ENCODE measurements around the gene MICAL2.

The MICAL2 gene

DNA sequence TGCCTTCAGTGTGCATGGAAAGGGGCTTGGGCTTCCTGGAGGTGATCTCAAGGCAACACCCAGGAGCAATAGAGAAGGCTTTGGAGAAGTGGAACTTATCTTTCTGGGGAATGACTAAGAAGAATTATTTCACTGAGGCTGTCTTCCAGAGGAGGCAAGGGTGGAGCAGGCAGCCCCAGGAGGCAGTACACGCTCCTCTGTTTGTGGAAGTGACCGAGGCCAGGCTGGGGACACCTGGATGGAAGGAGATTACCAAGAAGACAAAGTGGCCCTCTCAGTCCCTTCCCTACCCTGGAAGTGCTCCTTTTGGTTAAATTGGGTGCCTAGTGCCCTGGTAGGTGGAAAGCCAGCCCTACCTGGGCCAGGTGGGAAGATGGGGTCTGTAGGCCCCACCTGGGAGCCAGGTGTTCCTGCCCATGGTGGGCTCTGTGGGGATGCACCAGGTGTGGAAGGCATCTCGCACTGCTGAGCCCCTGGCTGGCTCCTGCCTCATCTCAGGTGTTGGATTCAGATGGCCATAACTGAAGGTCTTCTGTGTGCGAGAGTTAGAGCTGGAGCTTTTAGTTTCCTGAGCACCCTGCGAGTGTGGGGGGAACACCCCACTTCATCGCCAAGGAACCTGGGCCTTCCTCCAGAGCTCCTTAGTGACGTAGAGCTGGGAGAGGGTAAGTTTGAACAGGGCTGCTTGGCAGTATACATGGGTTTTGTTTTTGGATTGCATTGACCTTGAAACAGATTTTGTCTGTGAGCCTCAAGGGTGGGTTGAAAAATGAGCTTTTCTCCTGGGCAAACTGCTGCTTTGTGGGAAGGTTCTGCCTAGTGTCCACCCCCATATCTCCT, 46.1 kb downstream of the MICAL2 start:
- no peak for DNase-seq (ENCODE audit: low read depth)

DNA sequence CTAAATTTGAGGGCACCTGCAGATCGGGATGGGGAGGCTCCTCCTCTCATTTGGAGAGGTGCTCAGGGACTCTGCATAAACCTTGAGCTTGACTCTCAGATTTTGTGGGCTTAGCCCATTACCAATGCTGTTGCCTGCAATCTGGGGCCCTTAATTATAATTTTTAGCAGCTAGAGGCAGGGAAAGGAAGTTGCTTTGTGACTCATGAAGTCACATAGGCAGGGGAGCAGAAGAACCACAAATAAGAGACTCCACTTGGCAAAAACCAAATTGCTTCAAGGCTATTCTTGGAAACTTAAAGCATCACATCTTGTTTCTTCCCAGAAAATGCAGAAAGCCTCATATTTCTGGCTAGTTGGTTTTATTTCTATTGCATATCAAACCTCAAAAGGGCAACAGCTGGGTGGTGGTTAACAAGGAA, 46.9 kb downstream of the MICAL2 start:
- DNase-seq (ENCODE audit: low read depth): no peak

DNA sequence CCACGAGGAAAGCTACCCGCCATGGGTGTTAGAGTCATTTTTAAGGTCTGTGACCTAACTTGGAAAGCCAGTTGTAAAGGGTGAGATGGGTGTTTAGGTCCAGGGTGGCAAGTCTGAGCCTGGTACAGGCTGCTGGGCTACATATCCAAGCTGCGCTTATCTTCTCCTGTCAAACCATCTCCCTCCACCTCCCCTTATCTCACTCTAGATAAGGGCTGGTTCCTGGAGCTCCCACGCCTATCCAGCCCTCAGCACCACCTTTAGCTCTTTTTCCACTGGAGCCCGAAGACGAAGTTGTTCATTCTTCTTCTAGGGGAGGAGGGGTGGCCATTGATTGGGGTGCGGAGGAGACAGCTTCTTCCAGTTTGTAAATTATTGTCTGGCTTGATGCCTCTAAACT, 48.5 kb downstream of the MICAL2 start:
- no peak for DNase-seq (ENCODE audit: low read depth)

DNA sequence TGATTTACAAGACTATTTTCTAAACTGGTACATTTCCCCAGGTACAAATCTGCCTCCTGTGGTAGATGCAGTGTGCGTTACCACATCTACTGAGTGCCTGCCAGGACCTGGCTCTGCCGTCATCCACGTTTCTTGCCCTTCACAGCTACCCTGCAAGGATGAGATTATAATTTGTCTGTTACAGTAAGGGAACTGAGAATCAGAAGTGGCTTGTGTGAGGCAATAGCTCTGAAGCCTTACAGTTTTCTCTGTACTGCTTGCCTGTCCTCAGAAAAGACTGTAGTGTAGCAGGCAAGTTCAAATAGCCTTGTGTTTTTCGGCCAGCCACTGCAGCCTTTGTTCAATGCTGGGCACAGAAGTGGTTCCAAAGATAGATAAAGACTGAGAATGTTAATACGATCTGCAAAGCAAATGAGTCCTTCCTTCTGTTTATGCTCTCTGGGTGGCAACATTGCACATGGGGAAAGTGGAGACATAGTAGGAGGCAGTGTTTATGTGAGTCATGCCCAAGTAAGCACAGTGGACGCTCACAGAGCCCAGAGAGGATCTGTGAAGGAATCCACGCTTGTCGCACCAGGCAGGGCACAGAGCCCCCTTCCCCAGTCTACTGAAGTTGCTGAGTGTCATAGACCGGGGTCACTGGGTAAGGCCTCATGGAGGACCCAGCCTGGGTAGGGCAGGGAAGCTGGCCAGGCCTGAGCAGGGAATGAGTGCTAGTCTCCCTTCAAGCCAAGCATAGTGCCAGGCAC, 49.1 kb downstream of the MICAL2 start:
- no peak for DNase-seq (ENCODE audit: low read depth)

DNA sequence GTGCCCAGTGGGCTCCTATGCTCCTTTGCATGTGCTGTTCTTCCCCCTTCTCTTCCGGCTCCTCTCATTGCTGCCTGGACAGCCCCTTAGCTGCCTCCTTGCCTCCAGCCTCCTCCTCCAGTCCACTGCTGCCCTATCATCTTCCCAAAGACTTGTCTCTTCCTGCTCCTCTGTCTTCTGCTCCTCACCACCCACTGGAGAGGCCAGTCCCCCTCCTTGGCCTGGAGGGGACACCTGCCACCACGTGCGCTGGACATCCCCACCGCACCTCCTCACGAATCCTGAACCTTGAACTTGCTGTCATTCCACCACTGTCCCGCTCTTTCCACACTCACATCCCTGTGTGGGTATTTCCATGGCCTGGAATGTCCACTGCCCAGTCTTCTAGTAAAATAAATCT, 49.8 kb downstream of the MICAL2 start:
- DNase-seq (ENCODE audit: low read depth): no peak

DNA sequence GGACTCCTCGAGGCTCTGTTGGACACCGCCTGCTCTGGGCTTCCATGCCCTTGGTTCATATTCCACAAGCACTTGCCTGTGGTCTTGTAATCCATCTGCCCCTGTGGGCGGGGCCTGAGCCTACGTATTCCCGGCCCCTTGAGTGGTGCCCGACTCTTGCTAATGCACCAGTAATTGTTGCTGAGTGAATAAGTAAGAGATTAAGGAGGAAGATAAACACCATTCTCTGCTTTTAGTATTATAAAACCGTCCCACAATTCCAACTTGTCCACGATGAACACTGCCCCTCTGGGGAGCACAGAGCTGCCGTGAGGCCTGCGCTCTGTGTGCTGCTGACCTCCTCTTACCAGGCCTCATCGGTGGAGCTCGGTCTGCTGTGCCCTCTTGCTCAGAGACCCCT, 50.3 kb downstream of the MICAL2 start:
- DNase-seq (ENCODE audit: low read depth): no peak

DNA sequence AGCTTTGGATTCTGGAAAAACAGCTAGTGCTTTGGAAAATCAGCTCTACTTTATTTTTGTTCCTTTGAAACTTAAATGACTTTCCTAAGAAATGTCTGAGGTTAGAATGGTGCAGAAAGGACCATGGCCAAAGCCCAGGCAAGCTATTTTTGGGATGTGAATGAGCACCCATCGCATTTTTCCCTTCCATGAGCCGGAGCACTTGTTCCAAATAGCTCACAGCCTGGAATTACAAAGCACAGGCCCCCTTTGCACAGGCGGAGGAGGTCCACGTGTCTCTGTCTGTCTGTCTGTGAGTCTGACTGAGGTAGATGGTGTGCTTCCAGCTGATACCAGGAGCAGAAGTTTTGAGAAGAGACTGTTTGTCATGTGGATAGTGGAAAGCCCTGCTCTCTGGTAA, 50.7 kb downstream of the MICAL2 start:
- DNase-seq (ENCODE audit: low read depth): no peak

DNA sequence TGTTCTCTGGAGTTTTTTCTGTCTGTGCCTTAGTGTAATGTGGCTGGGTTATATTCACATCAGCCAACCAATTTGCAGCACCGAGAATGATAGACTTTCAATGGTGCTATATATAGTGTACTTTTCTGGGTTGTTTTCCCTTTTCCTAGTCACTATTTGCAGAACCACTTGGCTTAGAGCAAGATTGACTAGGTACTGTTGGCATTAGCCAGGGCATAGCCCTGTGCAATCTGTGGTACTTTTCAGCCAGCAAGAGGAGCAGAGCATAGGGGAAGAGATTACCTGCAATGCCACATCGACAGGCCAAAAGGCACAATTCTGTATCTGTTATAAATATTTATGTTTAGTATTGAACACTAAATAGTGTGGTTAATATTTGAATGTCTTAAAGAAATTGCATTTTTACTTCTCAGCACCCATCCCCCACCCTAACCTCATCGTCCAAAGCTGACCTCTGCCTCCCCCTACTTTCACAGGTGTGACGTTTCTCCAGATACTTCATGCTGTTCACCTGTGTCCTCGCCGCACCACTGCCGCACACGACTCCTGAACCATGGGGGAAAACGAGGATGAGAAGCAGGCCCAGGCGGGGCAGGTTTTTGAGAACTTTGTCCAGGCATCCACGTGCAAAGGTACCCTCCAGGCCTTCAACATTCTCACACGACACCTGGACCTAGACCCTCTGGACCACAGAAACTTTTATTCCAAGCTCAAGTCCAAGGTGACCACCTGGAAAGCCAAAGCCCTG, 51.4 kb downstream of the MICAL2 start:
- no peak for DNase-seq (ENCODE audit: low read depth)

DNA sequence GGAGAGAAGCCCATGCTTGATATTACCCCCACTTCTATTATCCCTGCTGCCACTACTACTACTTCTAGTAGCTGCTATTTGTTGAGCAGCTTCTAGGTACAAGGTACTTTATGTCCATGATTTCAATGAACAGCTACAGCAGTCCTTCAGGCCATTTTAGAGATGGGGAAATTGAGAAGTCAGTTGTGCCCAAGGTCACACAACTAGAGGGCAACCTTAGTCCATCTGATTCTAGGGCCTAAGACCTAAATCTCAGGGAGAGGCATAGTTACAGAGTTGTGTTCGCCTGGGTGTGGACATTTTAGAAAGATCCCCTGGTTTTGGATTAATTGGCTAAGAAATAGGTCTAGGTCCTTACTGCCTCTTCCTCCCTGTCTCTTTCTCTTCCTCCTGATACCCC, 52.3 kb downstream of the MICAL2 start:
- no peak for DNase-seq (ENCODE audit: low read depth)

DNA sequence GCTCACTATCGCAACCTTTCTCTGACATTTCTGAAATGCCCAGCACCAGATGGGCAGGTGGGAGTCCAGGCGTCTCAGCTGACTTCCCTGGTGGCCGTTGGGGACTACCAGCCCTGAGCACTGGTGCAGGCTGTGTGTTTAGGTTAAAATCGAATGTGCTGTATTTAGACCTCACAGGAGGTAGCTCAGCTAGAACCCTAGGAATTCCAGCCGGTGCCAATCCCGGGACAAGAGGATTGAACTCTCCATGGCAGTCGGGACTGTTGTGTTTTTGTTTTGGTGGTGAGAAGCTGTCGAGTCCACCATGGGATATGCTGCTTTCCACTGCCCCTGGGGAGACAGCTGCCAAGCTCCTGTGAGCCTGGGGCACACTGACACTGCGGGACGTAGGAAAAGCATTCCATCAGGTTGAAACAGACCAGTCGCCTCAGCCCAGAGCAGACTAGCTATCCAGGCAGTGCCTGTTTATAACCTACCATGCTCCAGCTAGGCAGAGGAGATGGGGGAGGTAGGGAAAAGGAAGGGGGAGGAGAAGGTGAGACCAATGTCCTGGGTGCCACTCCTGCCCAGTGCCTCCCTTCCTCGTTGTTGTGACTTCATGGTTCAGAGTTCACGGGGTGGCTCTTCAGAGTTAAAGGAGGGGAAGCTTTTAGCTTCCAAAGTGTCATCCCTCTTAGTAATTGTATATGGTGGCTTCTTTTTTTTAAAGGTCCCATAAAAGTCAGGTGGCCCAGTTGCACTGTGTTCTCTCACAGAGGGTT, 53.0 kb downstream of the MICAL2 start:
- no peak for DNase-seq (ENCODE audit: low read depth)

DNA sequence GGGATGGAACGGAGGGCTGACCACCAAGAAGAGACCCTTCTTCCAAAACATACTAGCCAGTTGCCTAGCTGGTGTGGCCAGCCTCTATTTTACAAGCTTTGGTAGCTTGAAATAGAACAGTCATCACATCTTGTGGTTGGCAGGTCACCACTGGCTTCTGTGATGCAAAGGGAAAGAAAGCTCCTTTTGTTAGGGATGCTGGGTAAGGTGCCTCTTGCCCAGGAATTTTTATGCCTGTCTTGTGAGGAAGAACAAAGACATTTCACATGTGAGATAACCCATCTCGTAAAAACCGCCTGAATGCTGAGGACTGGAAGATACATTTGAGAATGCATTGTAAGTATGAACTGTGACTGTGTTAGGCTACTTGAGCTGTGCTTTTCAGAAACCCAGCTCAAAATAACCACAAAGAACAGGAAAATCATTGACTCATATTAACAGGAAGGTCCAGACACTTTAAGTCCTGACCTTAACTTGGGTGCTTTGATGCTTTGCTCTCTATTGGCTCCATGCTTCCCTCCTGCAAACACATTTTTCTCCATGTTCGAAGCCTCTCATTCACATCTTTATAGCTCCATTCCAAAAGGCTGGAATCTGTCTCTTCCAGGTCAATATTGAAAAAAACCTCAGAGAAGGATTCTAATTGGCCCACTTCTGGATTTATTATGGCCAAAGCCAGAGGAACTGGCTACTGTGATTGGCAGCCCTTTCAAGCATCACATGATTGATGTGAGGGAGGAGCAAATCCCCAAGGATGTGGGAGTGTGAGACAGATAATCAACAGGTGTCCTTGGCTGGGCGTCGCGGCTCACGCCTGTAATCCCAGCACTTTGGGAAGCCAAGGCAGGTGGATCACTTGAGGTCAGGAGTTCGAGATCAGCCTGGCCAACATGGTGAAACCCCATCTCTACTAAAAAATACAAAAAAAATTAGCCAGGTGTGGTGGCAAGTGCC, 53.9 kb downstream of the MICAL2 start:
- no peak for DNase-seq (ENCODE audit: low read depth)

DNA sequence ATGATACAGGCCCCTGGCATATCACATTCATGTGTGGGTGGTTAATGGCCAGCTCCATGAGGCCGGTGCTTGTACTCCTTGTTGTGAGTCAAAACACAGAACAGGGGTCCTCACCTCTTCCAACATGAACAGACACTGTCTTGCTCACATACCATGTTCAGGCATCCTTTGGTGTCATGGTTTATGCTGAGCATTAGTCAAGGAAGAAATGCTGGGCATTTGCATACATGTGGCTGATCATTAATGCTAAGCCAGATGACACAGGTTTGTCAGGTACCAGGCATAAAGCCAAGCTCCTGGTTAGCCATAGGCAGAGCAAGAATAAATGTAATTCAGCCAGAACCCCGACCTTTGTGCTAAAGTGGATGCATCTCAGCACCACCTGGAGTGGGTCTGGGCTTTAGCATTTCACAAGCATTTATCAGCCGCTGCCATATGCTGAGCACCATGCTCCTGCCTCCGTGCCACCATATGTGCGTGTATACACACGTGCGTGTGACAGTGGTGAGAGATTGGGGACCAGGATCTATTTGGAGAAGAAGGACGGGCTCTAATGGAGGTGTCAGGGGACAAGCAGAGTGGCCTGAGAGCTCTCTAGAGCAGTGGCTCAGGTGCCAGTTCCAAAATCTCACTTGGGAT, 55.0 kb downstream of the MICAL2 start:
- DNase-seq (ENCODE audit: low read depth): no peak

DNA sequence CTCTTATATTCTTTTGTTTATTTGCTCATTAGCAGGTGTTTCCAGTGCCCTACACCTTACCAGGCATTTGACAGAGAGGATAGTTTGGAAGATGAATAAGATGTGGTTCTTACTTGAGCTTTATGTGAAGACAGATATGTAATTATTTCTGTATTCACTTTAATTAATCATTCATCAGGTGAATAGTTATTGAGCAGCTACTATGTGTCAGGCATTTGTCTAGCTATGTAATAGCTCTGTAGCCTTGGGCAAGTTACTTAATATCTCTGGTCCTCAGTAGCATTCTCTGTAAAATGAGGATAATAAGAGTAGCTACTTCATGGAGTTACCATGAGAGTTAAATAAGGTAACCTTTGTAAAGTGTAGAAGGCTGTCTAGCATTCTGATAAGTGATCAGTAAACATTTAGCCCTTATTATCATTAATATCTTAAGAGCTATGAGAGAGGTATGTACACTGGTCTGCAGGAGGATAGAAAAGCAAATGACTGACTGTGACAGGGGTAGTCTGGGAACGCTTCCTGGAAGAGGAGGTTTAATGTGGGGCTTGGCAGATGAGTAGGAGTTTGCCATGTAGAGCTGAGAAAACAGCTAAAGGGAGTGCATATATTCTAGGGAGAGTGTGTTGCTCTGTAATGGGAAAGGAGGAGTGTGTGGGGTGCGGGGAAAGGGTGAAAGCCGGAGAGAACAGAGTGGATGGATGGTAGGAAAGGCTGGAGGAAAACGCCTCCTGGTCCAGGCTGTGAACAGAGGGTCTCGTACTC, 56.1 kb downstream of the MICAL2 start:
- no peak for DNase-seq (ENCODE audit: low read depth)

DNA sequence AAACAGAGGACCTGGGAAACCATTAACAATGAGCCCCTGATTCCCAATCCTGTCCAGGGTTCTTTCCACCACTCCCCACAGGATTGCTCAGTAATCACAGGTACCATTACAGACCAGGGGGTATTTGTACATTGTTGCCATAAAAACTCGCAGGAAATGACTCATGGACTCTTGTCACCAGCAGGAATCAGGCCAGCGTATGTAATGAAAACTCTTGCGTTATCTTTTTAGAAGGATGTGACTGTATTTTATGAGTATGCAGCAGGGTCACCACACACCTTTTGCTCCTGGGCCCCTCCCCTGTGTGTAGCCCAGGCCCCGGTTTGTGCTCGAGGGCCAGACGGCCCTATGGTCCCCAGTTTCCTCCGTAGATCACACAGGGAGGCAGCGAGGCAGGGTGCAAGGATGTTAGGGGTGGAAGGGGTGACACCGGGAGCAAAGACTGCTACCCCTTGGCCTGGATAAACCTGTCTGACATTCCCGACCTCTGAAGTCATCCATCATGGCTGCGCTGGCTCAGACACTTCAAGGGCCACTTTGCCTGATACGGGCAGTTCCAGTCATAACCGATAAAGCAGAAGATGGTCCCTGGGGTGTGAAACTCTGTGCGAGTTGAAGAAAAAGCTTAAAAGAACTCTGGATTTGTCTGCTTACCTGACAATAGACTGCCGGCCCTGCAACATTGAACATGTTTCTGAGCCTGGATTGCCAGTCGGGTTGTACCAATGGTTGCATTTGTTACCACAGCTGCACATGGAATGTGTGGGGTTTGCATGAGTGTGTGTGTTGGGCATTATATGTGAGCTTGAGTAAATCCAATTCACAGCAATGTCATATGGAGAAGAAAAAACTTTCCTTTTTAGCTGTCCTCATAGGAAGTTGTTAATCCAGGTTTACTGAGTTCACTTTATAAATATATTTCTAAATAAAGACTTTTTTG, 56.9 kb downstream of the MICAL2 start:
- DNase-seq (ENCODE audit: low read depth): peak; percentile 87

DNA sequence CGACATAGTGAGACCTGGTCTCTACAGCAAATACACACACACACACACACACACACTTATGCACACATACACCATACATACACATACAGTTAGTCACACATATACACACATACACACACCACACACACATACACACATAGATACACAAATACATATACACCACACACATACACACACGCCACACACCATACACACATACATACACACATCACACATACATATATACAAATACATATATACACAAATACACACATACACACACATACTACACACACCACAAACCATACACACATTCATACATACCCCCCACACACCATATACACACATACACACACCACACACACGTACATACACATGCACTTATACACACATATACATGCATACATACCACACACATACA, 57.7 kb downstream of the MICAL2 start:
- no peak for DNase-seq (ENCODE audit: low read depth)

DNA sequence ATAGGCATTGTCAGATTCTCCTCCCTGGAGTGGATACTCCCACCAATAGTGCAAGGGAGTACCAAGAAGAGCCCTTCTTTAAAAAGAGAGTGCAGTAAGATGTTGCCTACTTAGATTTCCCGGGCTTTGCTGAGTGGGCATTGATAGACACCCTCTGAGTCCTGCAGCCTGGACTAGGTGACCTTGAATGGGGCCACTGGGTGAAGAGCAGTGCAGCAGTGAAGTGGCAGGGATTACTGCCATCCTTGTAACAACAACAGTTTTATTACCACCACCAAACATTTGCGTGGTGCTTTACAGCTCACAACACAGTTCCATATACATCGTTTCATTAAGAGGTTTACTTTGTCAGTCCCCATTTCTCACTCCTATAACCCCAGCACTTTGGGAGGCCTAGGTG, 59.4 kb downstream of the MICAL2 start:
- DNase-seq (ENCODE audit: low read depth): no peak

DNA sequence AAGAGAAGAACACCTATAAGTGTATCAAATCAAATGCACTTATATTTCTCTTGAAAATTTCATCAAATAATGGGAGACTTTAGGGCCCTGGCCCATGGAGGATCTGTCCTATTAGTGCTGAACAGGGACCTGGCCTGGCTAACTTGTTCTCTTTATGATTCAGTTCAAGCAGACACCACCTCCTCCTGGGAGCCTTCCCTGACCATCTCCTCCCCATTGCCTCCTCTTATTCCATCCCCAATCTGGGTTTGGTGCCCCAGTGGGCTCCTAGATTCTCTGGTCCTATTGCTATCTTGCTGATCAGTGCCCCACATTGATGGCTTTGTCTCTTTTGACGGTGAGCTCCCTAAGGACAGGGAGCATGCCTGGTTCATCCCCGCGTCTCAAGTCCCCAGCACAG, 60.1 kb downstream of the MICAL2 start:
- no peak for DNase-seq (ENCODE audit: low read depth)

DNA sequence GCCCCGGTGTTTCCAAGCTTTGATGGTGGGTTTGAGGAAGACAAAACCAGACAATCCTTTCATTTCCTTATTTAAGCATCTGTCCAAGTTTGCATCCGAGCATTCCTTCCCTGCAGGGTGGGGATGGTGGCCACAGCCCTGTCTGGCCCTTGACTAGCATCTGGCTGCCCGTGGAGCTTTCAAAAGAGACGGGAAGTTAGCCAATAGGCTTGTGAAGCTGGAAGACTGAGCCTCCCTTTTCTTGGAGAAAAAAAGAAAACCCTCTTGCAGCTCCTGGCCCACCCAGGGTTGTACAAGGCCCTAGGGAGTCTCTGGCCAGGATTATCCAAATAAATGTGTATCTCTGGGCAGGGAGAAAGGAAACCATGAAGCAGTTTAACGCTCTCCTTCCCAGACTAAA, 60.6 kb downstream of the MICAL2 start:
- DNase-seq (ENCODE audit: low read depth): no peak

DNA sequence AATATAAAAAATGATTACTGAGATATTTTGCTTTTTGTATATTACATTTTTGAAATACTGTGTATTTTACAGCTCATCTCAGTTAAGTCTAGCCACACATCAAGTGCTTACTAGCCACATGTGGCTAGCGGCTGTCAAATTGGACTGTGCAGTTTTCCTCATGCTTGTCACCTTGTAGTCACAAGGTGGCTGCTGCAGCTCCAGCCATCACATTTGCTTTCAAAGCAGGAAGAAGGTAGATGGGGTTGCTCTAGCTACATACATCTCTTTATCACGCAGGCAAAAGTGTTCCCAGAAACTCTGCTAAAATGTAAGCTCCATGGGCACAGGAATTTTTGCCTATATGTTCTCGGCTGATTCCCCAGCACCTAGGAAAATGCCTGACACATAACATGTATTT, 61.5 kb downstream of the MICAL2 start:
- no peak for DNase-seq (ENCODE audit: low read depth)

Measured in HS-27A (cell line).